Stimulated activated CD4-positive, alpha-beta T cell treated with anti-CD3 and anti-CD28 coated beads, Interleukin-12 subunit alpha, Interleukin-12 subunit beta, amount 100 ng/mL, for 48 hours (primary cell): Measurements from ENCODE around the gene BICDL1.

Experiments used
- DNase-seq, 3 donors: peaks; one replicate each; pipeline ENCODE4 v3.0.0-alpha.2; 2020; ENCODE audit warnings: low read depth in 2 of 3, low spot score in 1 of 3

Gene BICDL1

GRCh38 chr12:120077260-120077659, 88.2 kb downstream of the BICDL1 start:
- DNase-seq, result no peak

- no peak for DNase-seq
These were observed 89.8 kb downstream of the BICDL1 start for GRCh38 chr12:120078868-120079267.

- no peak for DNase-seq
These were observed 90.7 kb downstream of the BICDL1 start for GRCh38 chr12:120079411-120080400.

- DNase-seq, result no peak
These were observed 92.6 kb downstream of the BICDL1 start for GRCh38 chr12:120081641-120082040.

GRCh38 chr12:120085920-120086645, 97.0 kb downstream of the BICDL1 start:
- no peak for DNase-seq

GRCh38 chr12:120086801-120087621, 98.0 kb downstream of the BICDL1 start:
- peak; percentile 99 to 100 (median 99) for DNase-seq

- no peak for DNase-seq
These were observed 100.1 kb downstream of the BICDL1 start for GRCh38 chr12:120089105-120089504.

- DNase-seq, result no peak
These were observed 100.8 kb downstream of the BICDL1 start for GRCh38 chr12:120089796-120090195.

- no peak for DNase-seq
These were observed 101.2 kb downstream of the BICDL1 start for GRCh38 chr12:120090206-120090605.

GRCh38 chr12:120090626-120091295, 101.7 kb downstream of the BICDL1 start:
- DNase-seq, result no peak

- no peak for DNase-seq
These were observed 102.5 kb downstream of the BICDL1 start for GRCh38 chr12:120091371-120092090.

GRCh38 chr12:120092551-120093335, 103.7 kb downstream of the BICDL1 start:
- no peak for DNase-seq

GRCh38 chr12:120093336-120093591, 104.2 kb downstream of the BICDL1 start:
- no peak for DNase-seq

- no peak for DNase-seq
These were observed 104.7 kb downstream of the BICDL1 start for GRCh38 chr12:120093592-120094355.

- no peak for DNase-seq
These were observed 105.4 kb downstream of the BICDL1 start for GRCh38 chr12:120094485-120094884.

GRCh38 chr12:120095331-120095730, 106.3 kb downstream of the BICDL1 start:
- no peak for DNase-seq

- DNase-seq, result no peak
These were observed 106.7 kb downstream of the BICDL1 start for GRCh38 chr12:120095736-120096135.

GRCh38 chr12:120096671-120097202, 107.7 kb downstream of the BICDL1 start:
- no peak for DNase-seq
